ENCODE results near the gene CYS1.

CYS1 gene

DNA sequence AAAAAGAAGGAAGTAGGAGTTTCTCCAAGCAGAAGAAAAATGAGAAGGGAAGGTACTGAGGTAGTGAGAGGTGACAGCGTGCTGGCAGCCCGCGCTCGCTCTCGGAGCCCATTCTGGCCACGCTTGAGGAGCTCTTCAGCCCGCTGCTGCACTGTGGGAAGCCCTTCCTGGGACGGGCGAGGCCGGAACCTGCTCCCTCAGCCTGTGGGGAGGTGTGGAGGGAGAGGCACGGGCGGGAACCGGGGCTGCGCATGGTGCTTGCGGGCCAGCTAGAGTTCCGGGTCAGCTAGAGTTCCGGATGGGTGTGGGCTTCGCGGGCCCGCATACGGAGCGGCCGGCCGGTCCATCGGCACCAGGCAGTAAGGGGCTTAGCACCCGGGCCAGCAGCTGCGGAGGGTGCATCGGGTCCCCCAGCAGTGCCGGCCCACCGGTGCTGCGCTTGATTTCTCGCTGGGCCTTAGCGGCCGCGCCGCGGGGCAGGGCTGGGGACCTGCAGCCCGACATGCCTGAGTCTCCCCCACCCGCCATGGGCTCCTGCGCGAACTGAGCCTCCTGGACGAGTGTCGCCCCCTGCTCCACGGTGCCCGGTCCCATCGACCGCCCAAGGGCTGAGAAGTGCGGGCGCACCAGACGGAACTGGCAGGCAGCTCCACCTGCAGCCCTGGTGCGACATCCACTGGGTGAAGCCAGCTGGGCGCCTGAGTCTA, 11.1 kb upstream of the CYS1 start:
- no peak for DNase-seq

DNA sequence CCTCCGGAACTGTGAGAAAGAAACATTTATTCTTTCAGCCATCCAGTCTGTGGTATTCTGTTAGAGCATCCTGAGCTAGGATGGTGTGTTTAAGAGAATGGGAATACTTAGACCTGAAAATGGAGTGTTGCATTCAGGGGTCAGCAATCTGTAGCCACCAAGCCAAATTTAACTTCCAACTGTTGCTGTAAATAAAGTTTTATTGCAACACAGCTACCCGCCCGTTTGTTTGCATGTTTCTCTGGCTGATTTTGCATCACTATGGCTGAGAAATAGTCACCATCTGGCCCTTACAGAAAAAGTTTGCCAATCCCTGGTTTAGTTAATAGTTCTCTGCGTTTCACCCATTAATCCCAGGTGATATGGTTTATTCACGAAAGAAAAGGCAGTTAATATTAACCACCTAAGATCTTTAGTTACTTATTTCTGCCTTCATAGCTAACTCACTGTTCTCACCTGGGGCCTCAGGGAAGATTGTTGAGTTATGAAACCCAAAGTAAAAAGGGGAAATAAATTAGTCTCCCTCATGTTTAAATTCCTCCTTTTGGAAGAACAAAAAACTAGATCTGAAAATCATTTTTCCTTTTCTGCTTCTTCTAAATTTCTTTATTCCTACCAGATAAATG, 9.5 kb upstream of the CYS1 start:
- no peak for DNase-seq

DNA sequence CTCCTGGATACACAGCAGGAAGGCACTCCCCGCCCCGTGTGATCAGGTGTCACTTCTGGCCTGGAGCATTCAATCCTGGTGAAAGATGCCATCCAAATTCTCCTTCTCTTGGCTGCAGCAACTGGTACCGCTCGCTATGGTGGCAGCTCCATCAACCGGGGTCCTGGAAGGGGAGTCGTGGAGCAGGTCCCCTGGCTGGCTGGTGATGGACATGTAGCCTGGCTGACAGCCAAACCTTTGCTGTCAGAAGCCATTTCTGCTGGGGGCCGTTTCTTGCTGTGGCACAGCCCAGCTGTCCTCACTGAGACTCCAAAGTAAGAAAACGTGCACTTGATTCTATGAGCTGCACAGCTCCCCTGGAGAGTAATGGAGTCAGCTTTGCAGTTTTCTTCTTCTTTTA, 7.1 kb upstream of the CYS1 start:
- no peak for DNase-seq

DNA sequence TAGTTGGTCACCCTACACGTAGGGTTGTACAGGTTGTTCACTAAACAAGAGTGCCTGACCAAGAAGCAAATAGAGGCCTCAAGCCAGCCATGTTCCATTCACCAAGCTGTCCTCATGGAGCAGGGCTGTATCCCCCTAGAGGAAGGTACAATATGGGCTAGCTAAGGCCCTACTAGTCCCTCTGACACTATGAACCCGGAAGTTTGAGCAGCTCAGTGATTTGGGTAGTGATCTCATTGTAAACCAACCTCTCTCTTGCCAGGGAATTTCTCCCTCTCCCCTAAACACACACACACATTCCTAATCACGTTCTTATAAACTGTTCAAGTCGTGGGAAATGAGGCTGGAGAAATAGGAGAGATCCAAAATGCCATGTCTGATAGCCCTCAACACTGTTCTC, 6.7 kb upstream of the CYS1 start:
- DNase-seq = no peak

DNA sequence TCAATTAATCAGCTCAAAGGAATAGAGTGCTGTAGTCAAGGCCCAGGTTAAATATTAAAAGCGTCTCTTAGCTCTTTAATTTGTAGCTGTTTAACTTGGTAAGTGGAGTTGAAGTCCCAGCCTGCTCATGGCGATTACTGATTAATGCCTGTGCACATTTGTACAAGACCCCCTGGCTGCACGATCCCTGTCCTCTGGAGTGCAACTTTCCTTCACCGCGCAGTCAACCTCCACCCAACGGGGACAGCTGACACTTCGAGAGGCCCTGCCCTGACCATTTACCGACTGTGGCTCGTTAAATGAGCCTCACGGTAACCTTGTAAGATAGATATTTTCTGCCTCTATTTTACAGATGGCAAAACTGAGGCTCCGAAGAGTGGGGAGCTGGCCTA, 5.5 kb upstream of the CYS1 start:
- DNase-seq = no peak

DNA sequence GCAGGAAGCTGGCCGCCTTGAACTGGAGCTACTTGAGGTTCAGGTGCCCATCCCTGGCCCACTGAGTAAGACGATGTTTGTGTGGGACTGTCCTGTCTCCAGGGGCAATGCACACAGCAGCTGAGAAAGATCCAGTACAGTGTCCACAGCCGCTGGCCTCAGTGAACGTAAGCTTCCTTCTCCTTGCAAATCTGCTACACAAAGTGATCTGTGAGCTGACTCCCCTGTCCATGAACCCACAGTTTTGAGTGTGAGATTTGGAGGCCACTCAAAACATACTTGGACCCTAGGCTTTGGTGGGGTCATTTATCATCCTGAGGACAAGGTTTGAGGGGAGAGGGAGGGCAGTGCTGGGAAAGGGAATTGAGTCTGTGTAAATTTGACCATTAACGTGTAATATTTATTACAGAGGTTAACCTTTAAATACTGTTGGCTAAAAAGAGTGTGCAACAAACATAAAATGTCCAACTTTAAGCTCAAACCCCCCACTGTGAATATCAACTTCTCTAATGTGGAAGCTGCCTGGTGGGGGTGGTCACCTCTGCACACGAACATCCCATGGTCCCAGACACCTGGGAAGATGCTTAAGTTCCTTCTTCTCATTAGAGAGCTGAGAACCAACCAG, 4.9 kb upstream of the CYS1 start:
- DNase-seq = no peak

DNA sequence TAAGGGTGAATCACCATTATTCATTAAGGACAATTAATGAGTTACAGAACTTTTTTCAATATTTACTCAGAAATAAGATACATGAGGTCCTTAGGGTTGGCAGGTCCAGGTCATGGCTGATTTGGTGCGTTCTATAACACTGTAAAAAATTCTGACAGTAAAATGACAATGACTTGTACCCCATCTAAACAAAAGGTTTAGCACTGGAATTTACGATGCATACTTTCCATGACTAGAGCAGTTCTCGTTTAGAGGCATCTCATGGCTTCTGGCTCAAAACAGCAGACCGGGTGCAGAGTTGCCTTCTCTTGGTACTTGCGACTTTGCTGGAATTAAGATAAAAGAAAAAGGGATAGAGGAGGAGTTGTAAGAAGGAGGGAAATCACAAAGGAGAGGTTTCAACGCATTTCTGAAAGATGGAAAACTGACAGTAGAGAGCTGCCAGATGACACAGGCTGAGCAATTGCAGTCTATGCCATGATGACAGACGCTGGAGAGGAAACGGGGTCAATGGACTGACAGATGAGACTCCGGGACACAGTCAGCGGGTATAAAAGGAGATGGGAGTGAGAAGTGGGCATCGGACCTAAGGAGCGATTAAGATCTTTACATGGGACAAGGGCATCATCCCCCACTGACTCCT, 4.1 kb upstream of the CYS1 start:
- DNase-seq = no peak

DNA sequence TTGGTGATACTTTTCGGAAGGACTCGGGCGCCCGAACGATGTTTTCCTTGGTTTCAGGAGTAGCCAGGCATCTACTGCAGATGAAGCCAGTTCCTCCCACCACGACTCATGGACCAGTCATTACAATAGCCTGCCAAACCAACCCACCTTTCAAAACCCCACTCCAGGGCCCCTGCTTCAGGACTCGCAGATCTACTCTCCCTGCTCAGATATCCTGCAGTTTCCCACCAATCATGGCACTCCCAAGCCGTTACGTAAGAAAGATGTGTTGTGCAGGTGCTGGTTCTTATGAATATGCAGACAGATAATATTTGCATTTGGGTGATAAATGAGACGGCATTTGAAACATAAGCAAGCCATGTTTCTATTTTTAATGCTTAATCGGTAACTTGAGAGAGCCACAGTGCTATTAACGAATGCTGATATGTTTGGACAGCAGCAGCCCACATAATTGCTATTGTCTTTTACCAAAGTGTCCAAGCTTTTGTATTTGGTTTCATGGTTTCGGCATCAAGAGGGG, 3.5 kb upstream of the CYS1 start:
- DNase-seq = no peak

DNA sequence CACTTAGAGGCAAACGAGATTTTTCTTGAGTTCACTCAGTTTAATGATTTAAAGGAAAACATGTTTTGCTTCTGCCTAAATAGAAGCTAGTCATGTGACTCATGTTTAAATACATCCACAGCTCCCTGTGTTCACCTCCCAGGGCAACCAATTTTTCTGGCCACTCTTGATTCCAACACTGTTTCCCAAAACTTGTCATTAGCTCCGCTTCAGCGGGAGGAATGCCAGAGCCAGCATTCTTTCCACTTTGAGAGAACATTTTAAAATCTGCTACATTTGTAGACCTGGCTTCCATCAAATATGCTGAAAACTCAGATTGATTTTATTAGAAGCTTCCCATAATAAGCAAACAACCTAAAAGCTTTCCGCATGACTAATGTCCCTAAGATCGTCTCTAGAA, 2.8 kb upstream of the CYS1 start:
- no peak for DNase-seq

DNA sequence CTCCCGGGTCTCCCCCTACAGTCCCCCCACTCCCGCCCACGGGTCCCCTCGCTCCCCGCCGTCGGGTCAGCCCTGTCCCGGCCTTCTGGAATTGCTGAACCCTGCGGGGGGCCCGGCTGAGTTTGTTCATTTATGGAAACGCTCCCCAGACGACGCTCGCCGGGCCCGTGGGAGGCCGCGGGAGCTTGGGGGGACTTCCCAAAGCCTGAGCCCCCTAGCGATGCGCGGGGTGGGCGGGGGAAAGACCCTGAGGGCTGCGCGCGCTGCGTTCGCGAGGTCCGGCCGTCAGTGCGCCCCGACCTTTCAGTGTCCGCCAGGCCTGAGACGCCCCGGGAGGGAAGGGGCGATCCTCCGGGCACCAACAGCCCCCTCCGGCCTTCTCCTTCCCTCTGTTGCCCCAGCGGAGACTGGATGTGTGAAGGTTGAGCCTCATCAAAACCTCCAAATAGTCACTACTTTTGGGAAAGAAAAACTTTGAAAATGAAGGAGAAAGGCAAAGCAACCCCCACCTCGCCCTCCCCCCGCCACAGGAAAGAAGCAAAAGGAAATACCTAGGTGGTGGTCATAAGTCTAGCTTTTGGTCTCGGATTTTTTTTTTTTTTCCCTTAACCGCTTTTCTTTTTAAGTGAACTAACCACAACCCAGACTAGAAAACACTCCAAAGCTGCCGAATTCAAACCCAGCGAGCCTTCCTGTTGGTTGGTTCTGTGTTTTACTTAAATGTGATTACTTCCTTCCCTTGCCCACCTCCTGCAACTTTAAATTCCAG, 509 bp upstream of the CYS1 start:
- DNase-seq = no peak

DNA sequence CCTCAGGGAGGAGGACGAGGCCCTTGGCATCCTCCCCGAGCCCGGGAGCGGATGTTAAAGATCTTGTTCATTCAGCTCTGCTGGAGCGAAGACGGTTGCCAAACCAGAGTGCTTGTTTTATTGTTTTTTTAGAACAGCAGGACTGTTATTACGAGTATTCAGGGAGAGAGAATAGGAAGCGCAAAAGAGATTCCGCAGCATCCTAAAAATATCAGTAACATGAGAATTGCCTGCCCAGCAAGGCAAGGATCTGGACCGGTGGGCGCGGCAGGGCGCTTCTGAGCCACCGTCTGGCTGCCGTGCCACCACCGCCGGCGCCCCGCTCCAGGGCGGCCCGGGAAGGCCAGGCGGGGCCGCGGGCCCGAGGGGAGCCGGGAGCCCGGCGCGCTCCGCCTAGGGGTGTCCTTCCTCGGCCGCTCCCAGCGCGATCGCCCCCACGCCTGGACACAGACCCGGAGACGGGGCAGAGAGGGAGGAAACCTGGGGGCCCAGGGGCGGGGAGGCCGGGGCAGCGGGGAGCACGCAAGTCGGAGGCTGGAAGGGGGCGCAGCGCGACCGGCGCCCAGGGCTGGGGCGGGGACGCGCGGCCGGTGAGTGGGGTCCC, 843 bp downstream of the CYS1 start:
- no peak for DNase-seq

DNA sequence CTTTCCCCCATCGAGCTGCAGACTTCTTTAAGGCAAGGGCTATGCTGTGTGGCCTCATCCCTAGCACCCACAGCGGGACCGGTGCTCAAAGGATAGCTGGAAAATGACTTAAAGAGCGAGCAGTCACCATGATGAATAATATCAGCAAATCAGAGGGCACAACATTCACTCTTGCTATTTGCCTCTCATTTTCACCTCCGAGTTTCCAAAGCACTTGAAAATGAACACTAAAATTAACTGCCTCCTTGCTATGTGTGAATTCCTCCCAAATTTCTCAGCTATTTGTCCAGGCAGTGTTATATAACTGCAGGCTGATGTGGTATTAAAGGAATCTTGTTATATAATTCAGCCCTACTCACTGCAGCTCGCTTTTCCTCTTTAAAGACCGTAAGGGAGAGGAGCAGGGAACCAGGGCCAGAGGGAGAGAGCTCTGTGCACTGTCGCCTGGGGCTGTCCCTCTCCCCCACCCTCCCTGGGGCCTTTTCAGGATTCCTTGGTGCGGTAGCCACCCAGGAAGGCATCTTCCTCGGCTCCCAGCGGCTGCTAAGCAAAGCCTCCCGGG, 1.4 kb downstream of the CYS1 start:
- no peak for DNase-seq

DNA sequence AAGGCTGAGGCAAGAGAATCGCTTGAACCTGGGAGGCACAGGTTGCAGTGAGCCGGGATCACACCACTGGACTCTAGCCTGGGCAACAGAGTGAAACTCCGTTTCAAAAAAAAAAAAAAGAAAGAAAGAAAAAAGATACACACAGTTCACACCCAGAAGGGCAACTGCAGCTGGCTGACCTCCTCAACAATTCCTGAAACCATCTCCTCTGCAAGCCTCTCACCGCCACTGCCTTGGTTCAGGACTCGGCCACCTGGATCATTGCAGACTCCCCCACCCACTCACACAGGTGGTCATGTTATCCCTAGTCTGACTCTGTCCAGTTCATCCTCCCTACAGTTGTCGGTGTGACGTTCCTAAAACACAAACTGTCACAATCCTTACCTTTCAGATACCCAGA, 2.2 kb downstream of the CYS1 start:
- DNase-seq = no peak

DNA sequence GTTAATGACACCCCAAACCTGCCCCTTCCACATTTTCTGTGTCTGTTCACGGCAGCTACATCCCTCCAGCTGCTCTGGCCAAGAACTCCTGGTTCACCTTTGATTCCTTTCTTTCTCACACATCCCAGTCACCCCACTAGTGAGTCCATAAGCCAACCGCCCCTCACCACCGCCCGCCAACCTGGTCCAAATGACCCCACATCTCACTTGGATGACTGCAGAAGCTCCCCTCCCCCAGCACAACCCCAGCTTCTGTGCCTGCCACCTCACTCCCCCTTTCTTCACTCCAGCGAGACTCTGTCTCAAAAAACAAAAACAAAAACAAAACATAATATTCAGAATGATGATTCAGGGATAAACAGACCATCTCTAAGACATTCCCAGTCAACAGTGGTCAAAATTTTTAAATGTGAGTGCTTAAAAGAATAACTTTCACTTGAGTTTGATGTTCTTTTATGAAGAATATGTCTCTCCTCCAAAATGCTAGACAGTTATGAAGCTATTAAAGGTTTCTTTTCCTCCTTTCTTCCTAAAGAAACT, 3.2 kb downstream of the CYS1 start:
- DNase-seq = no peak

DNA sequence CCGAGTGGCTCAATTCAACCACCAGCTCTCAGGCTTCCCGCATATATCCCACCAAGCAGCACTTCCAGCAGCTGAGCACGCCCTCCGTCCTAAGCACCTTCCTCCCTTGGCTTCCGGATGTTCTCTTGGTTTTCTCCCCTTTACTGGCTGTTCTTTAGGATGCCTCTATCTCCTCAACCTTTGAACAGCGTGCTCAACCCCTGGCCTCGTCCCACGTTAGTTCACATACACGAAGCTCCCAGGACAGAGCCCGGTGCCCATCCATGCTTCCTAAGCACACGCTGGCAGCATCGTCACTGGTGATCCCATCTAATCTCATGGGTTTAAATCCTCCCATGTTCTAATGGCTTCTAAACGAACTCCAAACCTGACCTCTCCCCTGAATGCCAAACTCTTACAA, 3.7 kb downstream of the CYS1 start:
- DNase-seq = no peak

DNA sequence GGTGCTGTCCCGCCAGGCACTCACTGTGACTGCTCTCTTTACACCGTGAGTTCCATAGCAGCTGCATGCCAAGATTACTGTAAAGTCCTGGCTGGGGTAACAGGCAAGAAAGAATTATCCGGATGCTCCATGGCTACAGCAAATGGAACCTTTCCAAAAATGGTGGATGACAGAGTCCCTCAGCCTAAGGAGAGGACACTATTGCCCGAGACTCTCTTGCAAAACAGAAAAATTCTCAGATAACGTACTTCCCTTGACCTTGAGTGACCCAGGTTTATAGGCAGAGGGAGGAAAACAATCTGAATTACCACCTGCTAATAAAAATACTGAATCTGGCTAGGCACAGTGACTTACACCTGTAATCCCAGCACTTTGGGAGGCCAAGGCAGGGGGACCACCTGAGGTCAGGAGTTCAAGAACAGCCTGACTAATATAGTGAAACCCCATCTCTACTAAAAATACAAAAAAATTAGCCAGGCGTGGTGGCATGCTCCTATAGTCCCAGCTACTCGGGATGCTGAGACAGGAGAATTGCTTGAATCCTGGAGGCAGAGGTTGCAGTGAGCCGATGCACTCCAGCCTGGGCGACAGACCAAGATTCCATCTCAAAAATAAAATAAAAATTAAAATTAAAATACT, 4.5 kb downstream of the CYS1 start:
- no peak for DNase-seq

DNA sequence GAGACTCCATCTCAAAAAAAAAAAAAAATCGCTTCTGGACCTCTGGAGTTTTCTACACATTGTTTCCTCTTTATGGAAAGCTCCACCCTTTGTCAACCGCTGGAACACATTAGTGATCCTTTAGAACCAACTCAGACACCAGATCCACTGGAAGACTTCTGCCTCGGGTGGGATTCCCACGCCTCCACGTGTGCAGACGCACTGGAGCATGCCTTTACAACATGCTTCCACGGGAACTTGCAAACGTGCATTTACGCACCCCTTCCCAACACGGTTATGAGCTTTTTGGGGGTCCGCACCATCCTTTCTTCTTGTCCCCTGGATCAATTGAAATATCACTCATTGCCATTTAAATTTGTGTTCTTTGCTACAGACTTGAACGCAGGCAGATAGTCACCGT, 5.1 kb downstream of the CYS1 start:
- DNase-seq = no peak

DNA sequence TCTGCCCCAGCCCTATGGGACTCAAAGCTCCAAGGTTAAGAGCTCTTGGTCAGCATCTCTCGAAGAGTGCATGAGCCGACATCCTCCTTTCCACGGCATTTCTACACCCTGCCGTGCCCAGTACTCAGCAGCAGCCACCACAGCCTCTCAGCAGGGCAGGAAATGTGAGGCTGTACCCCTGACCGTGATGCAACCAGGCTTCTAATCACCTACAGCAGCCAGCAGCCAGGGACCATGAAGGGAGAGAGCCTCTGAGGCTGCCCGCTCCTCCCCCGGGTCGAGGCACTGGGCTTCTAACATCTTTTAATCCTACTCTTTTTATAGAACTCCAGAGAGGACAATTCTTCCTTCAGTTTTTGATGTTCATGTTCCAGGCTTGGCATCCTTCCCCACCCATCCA, 6.5 kb downstream of the CYS1 start:
- no peak for DNase-seq

DNA sequence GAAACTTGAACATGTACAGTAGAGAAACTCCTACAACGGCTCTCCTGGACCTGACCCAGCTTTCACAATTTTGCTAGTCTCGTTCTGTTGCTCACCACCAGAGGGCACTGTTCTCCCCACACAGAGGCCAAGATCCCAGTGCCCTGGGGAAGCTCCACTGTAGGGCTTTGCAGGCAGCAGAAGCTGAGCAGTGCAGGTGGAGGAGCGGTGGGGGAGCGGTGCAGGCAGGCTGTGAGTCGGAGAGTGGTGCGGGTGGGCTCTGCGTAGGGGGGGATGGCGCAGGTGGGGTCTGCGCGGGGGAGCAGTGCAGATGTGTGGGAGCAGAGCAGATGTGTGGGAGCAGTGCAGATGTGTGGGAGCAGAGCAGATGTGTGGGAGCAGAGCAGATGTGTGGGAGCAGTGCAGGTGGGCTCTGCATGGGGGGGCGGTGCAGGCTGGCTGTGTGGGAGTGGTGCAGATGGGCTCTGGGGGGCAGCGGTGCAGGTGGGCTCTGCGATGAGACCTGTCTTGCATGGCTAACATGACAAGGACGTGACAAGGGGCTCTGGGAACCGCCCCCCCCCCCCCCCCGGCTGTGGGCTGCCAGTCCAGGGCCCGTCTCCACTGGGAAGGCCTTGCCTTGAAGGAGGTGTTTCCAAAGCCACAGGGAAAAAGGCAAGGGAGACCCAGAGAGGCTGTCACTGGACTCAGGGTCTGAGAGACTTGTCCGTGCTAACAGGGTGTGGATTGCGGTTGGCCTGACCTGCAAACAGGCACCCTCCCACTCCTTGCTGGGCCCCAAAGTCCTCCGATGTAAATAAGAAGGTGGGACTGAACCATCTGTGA, 7.3 kb downstream of the CYS1 start:
- peak; percentile 55 for DNase-seq

DNA sequence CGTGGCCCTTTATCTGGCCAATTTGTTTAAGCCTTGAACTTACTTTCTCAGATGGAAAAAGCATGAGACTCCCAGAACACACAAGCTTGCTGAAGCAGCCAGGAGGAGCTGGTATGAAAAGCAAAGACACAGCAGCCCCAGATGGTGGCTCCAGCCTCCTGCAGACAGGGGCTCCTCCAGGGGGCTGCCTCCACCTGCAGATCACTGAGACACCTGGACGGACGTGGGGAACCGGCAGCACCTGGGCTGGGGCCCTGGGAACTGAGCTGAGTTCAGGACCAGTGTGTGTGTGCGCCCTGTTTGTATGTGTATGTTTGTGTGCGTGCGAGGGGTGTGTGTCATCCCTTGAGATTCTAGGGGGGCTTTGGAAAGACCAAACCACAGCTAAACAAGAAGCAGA, 8.6 kb downstream of the CYS1 start:
- DNase-seq = no peak

DNA sequence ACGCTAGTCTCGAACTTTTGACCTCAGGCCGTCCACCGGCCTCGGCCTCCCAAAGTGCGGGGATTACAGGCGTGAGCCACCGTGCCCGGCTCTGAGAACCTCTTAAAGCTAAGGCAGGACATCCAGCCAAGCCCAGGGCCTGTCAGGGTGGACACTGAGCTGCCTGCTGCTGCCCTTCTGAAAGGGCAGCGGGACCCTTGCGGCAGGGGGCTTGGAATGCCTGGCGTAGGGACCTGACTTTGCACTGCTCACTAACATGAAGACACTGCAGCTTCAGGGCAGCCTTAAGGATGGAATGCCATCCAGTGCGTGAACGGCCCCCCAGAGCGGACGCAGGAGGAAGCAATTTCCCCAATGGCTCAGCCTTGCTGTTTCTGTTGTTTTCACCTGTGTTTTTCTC, 9.0 kb downstream of the CYS1 start:
- DNase-seq = no peak
